ENCODE measurements around the gene MST1. TPM values are rescaled to one million over a fixed set of nuclear protein-coding genes. Genes with fewer than 3 reads are reported as not detected.
"Not testable (repeated sequence)": the region's sequence is repeated elsewhere in the genome, so short reads cannot be mapped to it uniquely, and the experiment has no call there.

MST1 gene
- total RNA-seq, 2 experiments from 2014 or later = 7.3 to 9.3 TPM

GRCh38 chr3:49703443-49703927 lies 14.2 kb upstream of the MST1 start:
- H3K4me3 Mint-ChIP-seq = no peak overlapping the region

GRCh38 chr3:49702672-49703071 lies 13.4 kb upstream of the MST1 start:
- DNase-seq (no peak), ATAC-seq (no peak)
- no peaks in the 10 kb centered on the region for H3K9me3 Mint-ChIP-seq (ENCODE audit: low read depth)
- H3K4me1 Mint-ChIP-seq = no peaks in the 10 kb centered on the region
- no peak overlapping the region for H3K27ac Mint-ChIP-seq
- no peaks in the 10 kb centered on the region for H3K36me3 Mint-ChIP-seq
- CTCF ChIA-PET = interaction anchor here (0.7 to 5.4 kb wide), 7 partner anchors 9 to 299 kb away, joined by 3 to 24 read pairs (median 9); partner anchors contain the start of genes AMIGO3 and INKA1
- no peak overlapping the region for H3K4me3 Mint-ChIP-seq
- no peaks in the 10 kb centered on the region for H3K27me3 Mint-ChIP-seq

More at GRCh38 chr3:49703443-49703927, 14.2 kb upstream of the MST1 start:
- CTCF ChIA-PET = interaction anchor here (0.6 to 5.4 kb wide), 11 partner anchors 8 to 164 kb away, joined by 3 to 24 read pairs (median 5); partner anchors contain the start of genes AMIGO3 and INKA1
- H3K27ac Mint-ChIP-seq = no peak overlapping the region
- H3K4me1 Mint-ChIP-seq = no peaks in the 10 kb centered on the region
- DNase-seq = peak; percentile 82
- H3K36me3 Mint-ChIP-seq = no peaks in the 10 kb centered on the region
- peak; percentile 95 for ATAC-seq
- H3K9me3 Mint-ChIP-seq (ENCODE audit: low read depth) = no peaks in the 10 kb centered on the region
- H3K27me3 Mint-ChIP-seq = no peaks in the 10 kb centered on the region

- Mint-ChIP-seq H3K9me3 (ENCODE audit: low read depth) (no peaks in the 10 kb centered on the region), H3K27me3 (no peaks in the 10 kb centered on the region), H3K36me3 (no peaks in the 10 kb centered on the region), H3K4me1 (no peaks in the 10 kb centered on the region), H3K4me3 (no peak overlapping the region), H3K27ac (no peak overlapping the region)
- CTCF ChIA-PET = interaction anchor here (0.6 to 5.4 kb wide), 13 partner anchors 10 to 1935 kb away, joined by 3 to 24 read pairs (median 4); partner anchors contain the start of genes AMIGO3 and IP6K1
- DNase-seq (no peak), ATAC-seq (no peak)
These were observed 12.3 kb upstream of the MST1 start for GRCh38 chr3:49701388-49702077.

- H3K27ac Mint-ChIP-seq = no peak overlapping the region
- H3K9me3 Mint-ChIP-seq (ENCODE audit: low read depth) = no peaks in the 10 kb centered on the region
- no peaks in the 10 kb centered on the region for H3K36me3 Mint-ChIP-seq
- no peak overlapping the region for H3K4me3 Mint-ChIP-seq
- CTCF ChIA-PET = interaction anchor here (0.5 to 5.4 kb wide), 10 partner anchors 11 to 452 kb away, joined by 3 to 24 read pairs (median 4); partner anchors contain the start of genes AMIGO3 and IP6K1
- H3K27me3 Mint-ChIP-seq = no peaks in the 10 kb centered on the region
- DNase-seq (no peak), ATAC-seq (no peak)
- H3K4me1 Mint-ChIP-seq = no peaks in the 10 kb centered on the region
These were observed 11.3 kb upstream of the MST1 start for GRCh38 chr3:49700453-49701128.

- no peaks in the 10 kb centered on the region for H3K36me3 Mint-ChIP-seq
- ATAC-seq = no peak
- no peaks in the 10 kb centered on the region for H3K4me1 Mint-ChIP-seq
- DNase-seq = no peak
- no peaks in the 10 kb centered on the region for H3K9me3 Mint-ChIP-seq (ENCODE audit: low read depth)
- no peak overlapping the region for H3K27ac Mint-ChIP-seq
- H3K27me3 Mint-ChIP-seq = no peaks in the 10 kb centered on the region
- CTCF ChIA-PET = interaction anchor here (0.5 to 5.4 kb wide), 2 partner anchors 19 to 452 kb away, joined by 3 to 24 read pairs; partner anchors contain the start of gene AMIGO3
- no peak overlapping the region for H3K4me3 Mint-ChIP-seq
These were observed 10.7 kb upstream of the MST1 start for GRCh38 chr3:49700014-49700413.

GRCh38 chr3:49699281-49699979 lies 10.2 kb upstream of the MST1 start:
- Mint-ChIP-seq H3K36me3 (no peaks in the 10 kb centered on the region), H3K27ac (no peak overlapping the region), H3K27me3 (no peaks in the 10 kb centered on the region), H3K4me3 (no peak overlapping the region), H3K9me3 (ENCODE audit: low read depth) (no peaks in the 10 kb centered on the region), H3K4me1 (no peaks in the 10 kb centered on the region)
- no peak for ATAC-seq
- CTCF ChIA-PET = interaction anchor here (5.4 kb wide), 1 partner anchor 19 kb away, joined by 24 read pairs; the partner anchor contains the start of gene AMIGO3
- DNase-seq = no peak

GRCh38 chr3:49695350-49696015 lies 6.2 kb upstream of the MST1 start:
- H3K36me3 Mint-ChIP-seq; DNase-seq; ATAC-seq; H3K27ac Mint-ChIP-seq; CTCF ChIA-PET; H3K27me3 Mint-ChIP-seq; H3K9me3 Mint-ChIP-seq (ENCODE audit: low read depth); H3K4me3 Mint-ChIP-seq: not testable (repeated sequence)
- H3K4me1 Mint-ChIP-seq = peaks cover 13% of the 10 kb centered on the region

- H3K36me3 Mint-ChIP-seq; CTCF ChIA-PET; H3K27ac Mint-ChIP-seq; H3K4me3 Mint-ChIP-seq; H3K27me3 Mint-ChIP-seq; DNase-seq; H3K9me3 Mint-ChIP-seq (ENCODE audit: low read depth); ATAC-seq: not testable (repeated sequence)
- peaks cover 20% of the 10 kb centered on the region for H3K4me1 Mint-ChIP-seq
These were observed 5.3 kb upstream of the MST1 start for GRCh38 chr3:49694409-49695070.

GRCh38 chr3:49691481-49691880 lies 2.2 kb upstream of the MST1 start:
- H3K36me3 Mint-ChIP-seq; DNase-seq; H3K27me3 Mint-ChIP-seq; H3K4me3 Mint-ChIP-seq; CTCF ChIA-PET; H3K9me3 Mint-ChIP-seq (ENCODE audit: low read depth); ATAC-seq; H3K27ac Mint-ChIP-seq: not testable (repeated sequence)
- peaks cover 28% of the 10 kb centered on the region for H3K4me1 Mint-ChIP-seq

- not testable (repeated sequence) for H3K27me3 Mint-ChIP-seq; H3K27ac Mint-ChIP-seq; ATAC-seq; H3K36me3 Mint-ChIP-seq; DNase-seq; H3K9me3 Mint-ChIP-seq (ENCODE audit: low read depth)
- CTCF ChIA-PET = interaction anchor here (2.6 kb wide), 1 partner anchor 151 kb away, joined by 10 read pairs; no protein-coding TSS in a partner anchor
- H3K4me3 Mint-ChIP-seq = peak overlapping the region; percentile 90
- peaks cover 28% of the 10 kb centered on the region for H3K4me1 Mint-ChIP-seq
These were observed 1.6 kb upstream of the MST1 start for GRCh38 chr3:49690856-49691255.

GRCh38 chr3:49689908-49690624 lies 792 bp upstream of the MST1 start:
- not testable (repeated sequence) for DNase-seq; H3K27me3 Mint-ChIP-seq; H3K36me3 Mint-ChIP-seq; ATAC-seq; H3K9me3 Mint-ChIP-seq (ENCODE audit: low read depth)
- Mint-ChIP-seq H3K27ac (peak overlapping the region; percentile 92), H3K4me1 (peaks cover 31% of the 10 kb centered on the region), H3K4me3 (peak overlapping the region; percentile 90)
- CTCF ChIA-PET = interaction anchor here (2.6 kb wide), 1 partner anchor 150 kb away, joined by 10 read pairs; no protein-coding TSS in a partner anchor
